SK-N-SH (cell line): ENCODE data around the gene OSBPL9.

ENCODE experiments used
- CTCF ChIP-seq: fragments of 200-600 bp; sonication (generic); IDR thresholded peaks from 2 replicates; pipeline ENCODE4 v1.6.1; 2017; ENCODE audit warnings: antibody characterized with exemption, mild to moderate bottlenecking, moderate library complexity
- FOXJ3 ChIP-seq: sonication (generic); formaldehyde crosslinking; IDR thresholded peaks from 2 replicates; pipeline ENCODE4 v1.5.1; 2020; ENCODE audit warnings: mild to moderate bottlenecking, missing genetic modification reagents
- MAX ChIP-seq: IDR thresholded peaks from 2 replicates; pipeline ENCODE4 v1.4.0; 2012; ENCODE audit warnings: low read depth
- NRF1 ChIP-seq: IDR thresholded peaks from 2 replicates; pipeline ENCODE4 v1.6.1; 2012; ENCODE audit warnings: low read depth, mild to moderate bottlenecking, low read length
- PBX3 ChIP-seq: IDR thresholded peaks from 2 replicates; pipeline ENCODE4; 2012
- POLR2AphosphoS5 ChIP-seq: IDR thresholded peaks from 2 replicates; pipeline ENCODE4 v1.6.1; 2012; ENCODE audit warnings: low read depth, low read length
- SIN3A ChIP-seq: IDR thresholded peaks from 2 replicates; pipeline ENCODE4 v1.6.1; 2012; ENCODE audit warnings: low read depth, mild to moderate bottlenecking, low read length, moderate library complexity, borderline replicate concordance
- TAF1 ChIP-seq: IDR thresholded peaks from 2 replicates; pipeline ENCODE4 v1.6.1; 2012; ENCODE audit warnings: low read depth, mild to moderate bottlenecking, low read length, moderate library complexity, borderline replicate concordance

DNA sequence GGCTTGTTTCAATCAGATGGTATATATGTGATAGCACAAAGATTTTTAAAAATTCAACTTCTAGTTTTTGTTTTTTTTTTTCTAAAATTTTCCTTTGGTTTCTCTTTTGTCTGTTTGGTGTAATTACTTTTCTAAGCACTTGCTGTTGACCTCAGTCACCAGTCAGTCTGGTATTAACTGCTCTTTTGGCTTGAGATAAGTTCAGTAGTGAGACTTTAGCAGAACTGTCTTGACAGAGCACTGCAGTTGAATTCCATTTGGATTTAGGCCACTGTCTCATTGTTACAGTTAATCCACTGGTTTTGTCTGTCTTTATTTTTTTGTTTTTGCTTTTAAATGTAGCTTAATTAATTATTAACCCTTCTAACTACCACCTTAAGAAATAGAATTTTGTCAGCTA, 36.2 kb downstream of the OSBPL9 start:
- no peak for TF ChIP-seq CTCF
- no peak for TF ChIP-seq TAF1
- no peak for TF ChIP-seq NRF1
- TF ChIP-seq PBX3: no peak
- no peak for TF ChIP-seq SIN3A
- TF ChIP-seq MAX: no peak
- no peak for TF ChIP-seq POLR2AphosphoS5
- TF ChIP-seq FOXJ3 (CRISPR knock-in tag): no peak
